DND-41 (cell line): ENCODE data around the gene AGPAT3.

Experiments
- ATAC-seq: fragments of 200-7000 bp; cut with Tn5 transposase; 3 replicates; pipeline ENCODE4 v1.9.1; 2021; ENCODE audit warnings: low read depth; ENCODE audit not compliant: insufficient read depth
- DNase-seq: peaks from one replicate; pipeline ENCODE4 v3.0.0-alpha.2; 2020
- H2AFZ ChIP-seq: 2 replicates; pipeline ENCODE4 v1.6.0; 2012; ENCODE audit warnings: low read depth, low read length
- H3K27ac ChIP-seq: 2 replicates; pipeline ENCODE4 v1.5.1; 2012; ENCODE audit warnings: low read length, inconsistent platforms
- H3K27me3 ChIP-seq: fragments of 200-600 bp; sonication (generic); 2 replicates; pipeline ENCODE4 v1.6.0; 2012; ENCODE audit warnings: low read length, mild to moderate bottlenecking, inconsistent platforms; ENCODE audit not compliant: insufficient read depth, poor library complexity
- H3K36me3 ChIP-seq: 2 replicates; pipeline ENCODE4 v1.5.1; 2012; ENCODE audit warnings: low read length, inconsistent platforms; ENCODE audit not compliant: insufficient read depth
- H3K4me1 ChIP-seq: 2 replicates; pipeline ENCODE4 v1.5.1; 2012; ENCODE audit warnings: mild to moderate bottlenecking, low read length; ENCODE audit not compliant: insufficient read depth
- H3K4me2 ChIP-seq: 2 replicates; pipeline ENCODE4 v1.6.0; 2012; ENCODE audit warnings: mild to moderate bottlenecking, moderate library complexity, low read length, inconsistent platforms; ENCODE audit not compliant: insufficient read depth
- H3K4me3 ChIP-seq, 2 experiments: fragments of 200-600 bp in 1 of 2; shearing (Covaris generic) in 1 of 2; 2 replicates each; pipeline ENCODE4 v1.5.1; 2012 to 2016; ENCODE audit warnings: inconsistent platforms in 2 of 2, low read length in 2 of 2, mild to moderate bottlenecking in 2 of 2, low read depth in 1 of 2, moderate library complexity in 1 of 2
- H3K79me2 ChIP-seq: 2 replicates; pipeline ENCODE4 v1.6.0; 2012; ENCODE audit warnings: low read length, inconsistent platforms; ENCODE audit not compliant: insufficient read depth
- H3K9ac ChIP-seq: 2 replicates; pipeline ENCODE4 v1.6.0; 2012; ENCODE audit warnings: low read depth, mild to moderate bottlenecking, inconsistent platforms, low read length, moderate library complexity
- H3K9me3 ChIP-seq: 2 replicates; pipeline ENCODE4 v1.5.1; 2012; ENCODE audit warnings: low read length, moderate library complexity, mild to moderate bottlenecking, inconsistent platforms; ENCODE audit not compliant: insufficient read depth, severe bottlenecking
- H4K20me1 ChIP-seq: 2 replicates; pipeline ENCODE4 v1.6.0; 2012; ENCODE audit warnings: low read length; ENCODE audit not compliant: insufficient read depth
- EZH2 ChIP-seq: IDR thresholded peaks from 3 replicates; pipeline ENCODE4 v1.6.1; 2012; ENCODE audit warnings: borderline replicate concordance, low read depth, mild to moderate bottlenecking, moderate library complexity, low read length, inconsistent platforms; ENCODE audit not compliant: severe bottlenecking
- TF ChIP-seq, protein P1 (sequence below): IDR thresholded peaks from 2 replicates; pipeline ENCODE4 v1.5.1; 2012; ENCODE audit warnings: borderline replicate concordance, low read length, moderate library complexity, mild to moderate bottlenecking; ENCODE audit not compliant: poor library complexity, severe bottlenecking; ENCODE audit errors: extremely low read depth

Gene AGPAT3

DNA sequence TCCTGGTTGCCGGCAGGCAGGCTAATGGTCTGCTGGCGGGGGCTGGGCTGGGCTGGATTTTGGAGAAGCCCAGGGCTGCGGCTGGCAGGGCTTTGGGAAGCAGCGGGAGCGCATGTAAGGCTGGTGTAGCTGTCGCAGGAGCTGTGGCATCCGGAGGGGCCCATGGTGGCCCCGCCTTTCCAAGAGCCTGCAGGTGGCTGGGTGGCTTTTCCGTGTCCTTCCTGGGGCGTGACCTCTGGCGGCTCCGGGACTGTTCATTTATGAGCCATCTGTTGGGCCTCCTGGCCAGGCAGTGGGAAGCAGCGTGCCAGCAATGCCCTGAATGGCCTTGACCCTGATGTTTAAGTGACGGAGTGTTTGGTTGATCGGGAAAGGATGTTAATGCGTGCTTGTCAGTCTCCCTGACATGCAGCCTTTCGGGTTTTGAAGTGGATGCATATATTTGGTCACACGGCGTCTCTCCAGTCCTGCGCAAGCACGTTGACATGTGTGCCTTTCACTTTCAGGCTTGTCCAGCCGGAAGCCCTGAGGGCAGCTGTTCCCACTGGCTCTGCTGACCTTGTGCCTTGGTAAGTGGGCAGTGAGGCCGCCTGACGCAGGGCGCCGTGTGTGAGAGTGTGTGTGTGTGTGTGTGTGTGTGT is 38.5 kb downstream of the AGPAT3 start:
- H4K20me1 ChIP-seq = peaks cover 75% of the 10 kb centered on the region
- H3K36me3 ChIP-seq = peaks cover 51% of the 10 kb centered on the region
- TF ChIP-seq, protein P1, sequence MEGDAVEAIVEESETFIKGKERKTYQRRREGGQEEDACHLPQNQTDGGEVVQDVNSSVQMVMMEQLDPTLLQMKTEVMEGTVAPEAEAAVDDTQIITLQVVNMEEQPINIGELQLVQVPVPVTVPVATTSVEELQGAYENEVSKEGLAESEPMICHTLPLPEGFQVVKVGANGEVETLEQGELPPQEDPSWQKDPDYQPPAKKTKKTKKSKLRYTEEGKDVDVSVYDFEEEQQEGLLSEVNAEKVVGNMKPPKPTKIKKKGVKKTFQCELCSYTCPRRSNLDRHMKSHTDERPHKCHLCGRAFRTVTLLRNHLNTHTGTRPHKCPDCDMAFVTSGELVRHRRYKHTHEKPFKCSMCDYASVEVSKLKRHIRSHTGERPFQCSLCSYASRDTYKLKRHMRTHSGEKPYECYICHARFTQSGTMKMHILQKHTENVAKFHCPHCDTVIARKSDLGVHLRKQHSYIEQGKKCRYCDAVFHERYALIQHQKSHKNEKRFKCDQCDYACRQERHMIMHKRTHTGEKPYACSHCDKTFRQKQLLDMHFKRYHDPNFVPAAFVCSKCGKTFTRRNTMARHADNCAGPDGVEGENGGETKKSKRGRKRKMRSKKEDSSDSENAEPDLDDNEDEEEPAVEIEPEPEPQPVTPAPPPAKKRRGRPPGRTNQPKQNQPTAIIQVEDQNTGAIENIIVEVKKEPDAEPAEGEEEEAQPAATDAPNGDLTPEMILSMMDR = no peak
- TF ChIP-seq EZH2 = no peak
- H3K4me3 ChIP-seq = no peak overlapping the region
- ATAC-seq (no peak), DNase-seq (no peak)
- H3K4me2 ChIP-seq = no peak overlapping the region
- peaks cover 92% of the 10 kb centered on the region for H3K79me2 ChIP-seq
- no peaks in the 10 kb centered on the region for H3K27me3 ChIP-seq
- no peak overlapping the region for H3K9ac ChIP-seq
- no peak overlapping the region for H3K27ac ChIP-seq
- no peak overlapping the region for H2AFZ ChIP-seq
- no peaks in the 10 kb centered on the region for H3K4me1 ChIP-seq
- no peaks in the 10 kb centered on the region for H3K9me3 ChIP-seq

- H3K9ac ChIP-seq = no peak overlapping the region
- TF ChIP-seq EZH2 = no peak
- TF ChIP-seq, protein P1 = no peak
- no peak overlapping the region for H3K27ac ChIP-seq
- H2AFZ ChIP-seq = no peak overlapping the region
- no peak overlapping the region for H3K4me3 ChIP-seq
- no peak overlapping the region for H3K4me2 ChIP-seq
- ATAC-seq (no peak), DNase-seq (no peak)
- H3K4me1 ChIP-seq = no peaks in the 10 kb centered on the region
- H3K9me3 ChIP-seq = no peaks in the 10 kb centered on the region
- peaks cover 90% of the 10 kb centered on the region for H3K79me2 ChIP-seq
- H4K20me1 ChIP-seq = peaks cover 74% of the 10 kb centered on the region
- no peaks in the 10 kb centered on the region for H3K27me3 ChIP-seq
- H3K36me3 ChIP-seq = peaks cover 48% of the 10 kb centered on the region
These were observed 39.3 kb downstream of the AGPAT3 start for GRCh38 chr21:43904331-43904781.

GRCh38 chr21:43905726-43906455 is 40.9 kb downstream of the AGPAT3 start:
- no peak overlapping the region for H3K27ac ChIP-seq
- H3K79me2 ChIP-seq = peaks cover 90% of the 10 kb centered on the region
- H3K9me3 ChIP-seq = no peaks in the 10 kb centered on the region
- H4K20me1 ChIP-seq = peaks cover 72% of the 10 kb centered on the region
- H3K4me3 ChIP-seq = no peak overlapping the region
- no peaks in the 10 kb centered on the region for H3K4me1 ChIP-seq
- H3K9ac ChIP-seq = no peak overlapping the region
- H3K27me3 ChIP-seq = no peaks in the 10 kb centered on the region
- H3K36me3 ChIP-seq = peaks cover 41% of the 10 kb centered on the region
- H2AFZ ChIP-seq = no peak overlapping the region
- DNase-seq (no peak), ATAC-seq (no peak)
- H3K4me2 ChIP-seq = no peak overlapping the region
- no peak for TF ChIP-seq EZH2
- TF ChIP-seq, protein P1 = no peak
